ENCODE measurements around the gene DCAF7.

The DCAF7 gene

GRCh38 chr17:63549946-63550816 is at the start of gene DCAF7:
Gene DCAF7 (plus strand): TSS chr17:63550477. CDS start chr17:63550678, 201 bp downstream.
- peak; percentile 98 for DNase-seq (ENCODE audit: low read depth)

- no peak for DNase-seq (ENCODE audit: low read depth)
These were observed 49.5 kb upstream of the DCAF7 start for GRCh38 chr17:63500543-63501390.

GRCh38 chr17:63503341-63503705 is 47.0 kb upstream of the DCAF7 start:
- no peak for DNase-seq (ENCODE audit: low read depth)

GRCh38 chr17:63504261-63504660 is 46.0 kb upstream of the DCAF7 start:
- DNase-seq (ENCODE audit: low read depth) = no peak

- DNase-seq (ENCODE audit: low read depth) = no peak
These were observed 44.9 kb upstream of the DCAF7 start for GRCh38 chr17:63505341-63505740.

- no peak for DNase-seq (ENCODE audit: low read depth)
These were observed 43.6 kb upstream of the DCAF7 start for GRCh38 chr17:63506627-63507026.

GRCh38 chr17:63511331-63511730 is 38.9 kb upstream of the DCAF7 start:
- no peak for DNase-seq (ENCODE audit: low read depth)

GRCh38 chr17:63512388-63512787 is 37.9 kb upstream of the DCAF7 start:
- DNase-seq (ENCODE audit: low read depth) = no peak

GRCh38 chr17:63512896-63513644 is 37.2 kb upstream of the DCAF7 start:
- no peak for DNase-seq (ENCODE audit: low read depth)

GRCh38 chr17:63514477-63514876 is 35.8 kb upstream of the DCAF7 start:
- DNase-seq (ENCODE audit: low read depth) = no peak

- DNase-seq (ENCODE audit: low read depth) = no peak
These were observed 35.3 kb upstream of the DCAF7 start for GRCh38 chr17:63514974-63515373.

GRCh38 chr17:63515426-63515825 is 34.9 kb upstream of the DCAF7 start:
- no peak for DNase-seq (ENCODE audit: low read depth)

GRCh38 chr17:63516910-63517824 is 33.1 kb upstream of the DCAF7 start:
- DNase-seq (ENCODE audit: low read depth) = no peak

GRCh38 chr17:63517825-63518534 is 32.3 kb upstream of the DCAF7 start:
- DNase-seq (ENCODE audit: low read depth) = no peak

- DNase-seq (ENCODE audit: low read depth) = no peak
These were observed 31.0 kb upstream of the DCAF7 start for GRCh38 chr17:63519116-63519881.

- no peak for DNase-seq (ENCODE audit: low read depth)
These were observed 30.1 kb upstream of the DCAF7 start for GRCh38 chr17:63519972-63520882.

- no peak for DNase-seq (ENCODE audit: low read depth)
These were observed 26.9 kb upstream of the DCAF7 start, which contains the start of gene KCNH6 for GRCh38 chr17:63523253-63523855. Gene KCNH6 (plus strand): TSS chr17:63523358. CDS start chr17:63523414, 56 bp downstream.

GRCh38 chr17:63524051-63524450 is 26.2 kb upstream of the DCAF7 start:
- no peak for DNase-seq (ENCODE audit: low read depth)

Data from activated T-helper 1 cell treated with Interleukin-2 at 50 U/mL for 16 hours (primary cell).